Measurements from ENCODE around the gene SLC35E1.

DNA sequence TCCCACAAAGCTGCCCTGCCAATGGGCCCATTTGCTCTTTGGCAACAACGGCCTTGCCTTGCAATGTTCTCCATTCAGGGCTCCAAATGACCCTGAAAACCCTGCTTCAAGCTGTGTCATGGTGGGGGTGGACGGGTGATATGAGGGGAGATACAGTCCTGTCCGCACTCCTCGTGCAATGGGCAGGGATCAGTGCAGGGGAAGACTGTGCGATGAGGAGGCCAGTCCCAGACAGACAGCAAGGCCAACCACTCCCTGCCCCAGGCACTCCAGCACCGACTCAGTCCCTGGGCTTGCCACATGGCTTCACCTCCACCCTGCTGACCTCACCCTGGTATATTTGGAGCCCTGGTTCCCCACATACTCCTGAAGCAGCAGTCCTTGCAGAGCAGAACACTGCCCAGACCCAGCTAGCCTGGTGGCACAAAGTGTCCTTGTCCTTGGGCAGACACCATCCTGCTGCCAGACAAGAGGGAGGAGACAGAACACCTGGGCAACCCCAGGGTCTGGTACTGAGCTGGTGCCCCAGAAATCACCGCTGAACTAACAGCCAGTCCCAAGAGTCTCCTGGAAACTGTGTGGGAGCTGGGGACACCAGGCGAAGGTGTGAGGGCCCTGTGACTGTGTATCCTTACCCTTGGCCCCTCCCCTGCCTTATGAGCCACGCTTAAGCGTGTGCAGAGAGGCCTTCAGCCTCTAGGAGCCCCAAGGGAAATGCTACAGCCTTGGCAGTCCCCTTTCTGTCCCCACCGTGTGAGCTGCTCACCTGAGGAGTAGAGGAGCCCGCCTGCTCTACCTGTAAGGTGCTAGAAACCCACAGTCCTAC is 9.1 kb upstream of the SLC35E1 start:
- TF ChIP-seq, protein P1, sequence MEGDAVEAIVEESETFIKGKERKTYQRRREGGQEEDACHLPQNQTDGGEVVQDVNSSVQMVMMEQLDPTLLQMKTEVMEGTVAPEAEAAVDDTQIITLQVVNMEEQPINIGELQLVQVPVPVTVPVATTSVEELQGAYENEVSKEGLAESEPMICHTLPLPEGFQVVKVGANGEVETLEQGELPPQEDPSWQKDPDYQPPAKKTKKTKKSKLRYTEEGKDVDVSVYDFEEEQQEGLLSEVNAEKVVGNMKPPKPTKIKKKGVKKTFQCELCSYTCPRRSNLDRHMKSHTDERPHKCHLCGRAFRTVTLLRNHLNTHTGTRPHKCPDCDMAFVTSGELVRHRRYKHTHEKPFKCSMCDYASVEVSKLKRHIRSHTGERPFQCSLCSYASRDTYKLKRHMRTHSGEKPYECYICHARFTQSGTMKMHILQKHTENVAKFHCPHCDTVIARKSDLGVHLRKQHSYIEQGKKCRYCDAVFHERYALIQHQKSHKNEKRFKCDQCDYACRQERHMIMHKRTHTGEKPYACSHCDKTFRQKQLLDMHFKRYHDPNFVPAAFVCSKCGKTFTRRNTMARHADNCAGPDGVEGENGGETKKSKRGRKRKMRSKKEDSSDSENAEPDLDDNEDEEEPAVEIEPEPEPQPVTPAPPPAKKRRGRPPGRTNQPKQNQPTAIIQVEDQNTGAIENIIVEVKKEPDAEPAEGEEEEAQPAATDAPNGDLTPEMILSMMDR (conservative IDR thresholded peaks at IDR 0.05), result no peak
- TF ChIP-seq ZFX (IDR thresholded peaks at IDR 0.05), result no peak

All from C4-2B (cell line).